Mucosa of rectum (tissue), 2 donors: ENCODE results near the gene PXDN.

ENCODE experiments used
- H3K27ac ChIP-seq, 2 donors: one replicate each; pipeline ENCODE4 v1.7.0; 2013; ENCODE audit warnings: inconsistent platforms in 2 of 2, low read depth in 2 of 2, low read length in 2 of 2
- H3K27me3 ChIP-seq, 2 donors: one replicate each; pipeline ENCODE4 v1.7.0; 2013; ENCODE audit warnings: low read length in 2 of 2; ENCODE audit not compliant: control insufficient read depth in 2 of 2, insufficient read depth in 2 of 2
- H3K36me3 ChIP-seq, 2 donors: one replicate each; pipeline ENCODE4 v1.7.0; 2013; ENCODE audit warnings: low read length in 2 of 2; ENCODE audit not compliant: control insufficient read depth in 2 of 2, insufficient read depth in 2 of 2
- H3K4me1 ChIP-seq, 2 donors: one replicate each; pipeline ENCODE4 v1.7.0; 2013; ENCODE audit warnings: low read length in 2 of 2, mild to moderate bottlenecking in 1 of 2; ENCODE audit not compliant: control insufficient read depth in 2 of 2, insufficient read depth in 2 of 2
- H3K4me3 ChIP-seq, 2 donors: one replicate each; pipeline ENCODE4 v1.7.0; 2013; ENCODE audit warnings: low read length in 2 of 2
- H3K9ac ChIP-seq, 2 donors: one replicate each; pipeline ENCODE4 v1.7.0; 2013; ENCODE audit warnings: low read length in 2 of 2, low read depth in 1 of 2, mild to moderate bottlenecking in 1 of 2
- H3K9me3 ChIP-seq, 2 donors: one replicate each; pipeline ENCODE4 v1.7.0; 2013; ENCODE audit warnings: low read length in 2 of 2; ENCODE audit not compliant: control insufficient read depth in 2 of 2
- donor health status: healthy.
- donor health status: Normal muscosa, but diverticular disease.

Gene PXDN

GRCh38 chr2:1593371-1594122 lies 150.8 kb downstream of the PXDN start:
- Histone ChIP-seq H3K4me3 (no peak overlapping the region), H3K36me3 (no peaks in the 10 kb centered on the region), H3K9ac (no peak overlapping the region), H3K27ac (peak overlapping the region in 1 of 2 donors; percentile 6), H3K27me3 (no peaks in the 10 kb centered on the region), H3K4me1 (peaks cover 0 to 9% of the 10 kb centered on the region in 2 donors), H3K9me3 (no peaks in the 10 kb centered on the region)

- Histone ChIP-seq H3K9ac (no peak overlapping the region), H3K27me3 (no peaks in the 10 kb centered on the region), H3K9me3 (no peaks in the 10 kb centered on the region), H3K4me1 (peaks cover 0 to 9% of the 10 kb centered on the region in 2 donors), H3K4me3 (no peak overlapping the region), H3K36me3 (no peaks in the 10 kb centered on the region), H3K27ac (no peak overlapping the region)
Measured at GRCh38 chr2:1591978-1592907, 152.1 kb downstream of the PXDN start.

- Histone ChIP-seq H3K4me3 (no peak overlapping the region), H3K36me3 (no peaks in the 10 kb centered on the region), H3K9ac (no peak overlapping the region), H3K27me3 (no peaks in the 10 kb centered on the region), H3K9me3 (no peaks in the 10 kb centered on the region), H3K27ac (no peak overlapping the region), H3K4me1 (peaks cover 0 to 9% of the 10 kb centered on the region in 2 donors)
Measured at GRCh38 chr2:1591461-1591770, 152.9 kb downstream of the PXDN start.

- Histone ChIP-seq H3K36me3 (no peaks in the 10 kb centered on the region), H3K27ac (no peak overlapping the region), H3K9me3 (no peaks in the 10 kb centered on the region), H3K27me3 (no peaks in the 10 kb centered on the region), H3K4me3 (no peak overlapping the region), H3K4me1 (peaks cover 0 to 9% of the 10 kb centered on the region in 2 donors), H3K9ac (no peak overlapping the region)
Measured at GRCh38 chr2:1590596-1591460, 153.5 kb downstream of the PXDN start.

- no peaks in the 10 kb centered on the region for H3K9me3 ChIP-seq
- H3K27ac ChIP-seq, result no peak overlapping the region
- H3K27me3 ChIP-seq, result no peaks in the 10 kb centered on the region
- no peak overlapping the region for H3K9ac ChIP-seq
- H3K4me3 ChIP-seq, result no peak overlapping the region
- peaks cover 0 to 9% of the 10 kb centered on the region in 2 donors for H3K4me1 ChIP-seq
- H3K36me3 ChIP-seq, result no peaks in the 10 kb centered on the region
Measured at GRCh38 chr2:1588978-1589621, 155.2 kb downstream of the PXDN start.

- H3K9me3 ChIP-seq, result no peaks in the 10 kb centered on the region
- no peaks in the 10 kb centered on the region for H3K36me3 ChIP-seq
- H3K9ac ChIP-seq, result no peak overlapping the region
- H3K4me1 ChIP-seq, result peaks cover 0 to 9% of the 10 kb centered on the region in 2 donors
- H3K27ac ChIP-seq, result no peak overlapping the region
- no peaks in the 10 kb centered on the region for H3K27me3 ChIP-seq
- H3K4me3 ChIP-seq, result no peak overlapping the region
Measured at GRCh38 chr2:1588051-1588977, 156.0 kb downstream of the PXDN start.

GRCh38 chr2:1586923-1587840 lies 157.1 kb downstream of the PXDN start:
- H3K9ac ChIP-seq, result no peak overlapping the region
- H3K27ac ChIP-seq, result no peak overlapping the region
- no peak overlapping the region for H3K4me3 ChIP-seq
- H3K9me3 ChIP-seq, result no peaks in the 10 kb centered on the region
- H3K36me3 ChIP-seq, result no peaks in the 10 kb centered on the region
- H3K27me3 ChIP-seq, result no peaks in the 10 kb centered on the region
- H3K4me1 ChIP-seq, result peaks cover 0 to 7% of the 10 kb centered on the region in 2 donors

- no peaks in the 10 kb centered on the region for H3K36me3 ChIP-seq
- H3K4me3 ChIP-seq, result no peak overlapping the region
- H3K27me3 ChIP-seq, result no peaks in the 10 kb centered on the region
- no peaks in the 10 kb centered on the region for H3K4me1 ChIP-seq
- H3K27ac ChIP-seq, result no peak overlapping the region
- no peak overlapping the region for H3K9ac ChIP-seq
- no peaks in the 10 kb centered on the region for H3K9me3 ChIP-seq
Measured at GRCh38 chr2:1586251-1586922, 157.9 kb downstream of the PXDN start.
